ENCODE data around the gene GAS7. TPM values are rescaled to one million over a fixed set of nuclear protein-coding genes. Genes with fewer than 3 reads are reported as not detected.

Gene GAS7
- total RNA-seq, 2 donors from 2014 or later: 10.3 to 144 TPM

- H3K27me3 ChIP-seq (replicated peaks; ENCODE audit: insufficient read depth): no peaks in the 10 kb centered on the region
- TF ChIP-seq POLR2AphosphoS5 (IDR thresholded peaks at IDR 0.05) (no peak), CTCF (IDR thresholded peaks at IDR 0.05) (no peak), POLR2A (IDR thresholded peaks at IDR 0.05) (no peak)
- no peak overlapping the region for H3K4me3 ChIP-seq
- intact Hi-C loops (cut with DNase I): no loop called here
- no peak for DNase-seq (ENCODE audit: low spot score)
- no peaks in the 10 kb centered on the region for H3K36me3 ChIP-seq
- no peak overlapping the region for H3K27ac ChIP-seq
- H3K4me1 ChIP-seq (replicated peaks): no peaks in the 10 kb centered on the region
- WGBS: 61% methylated on average over 7 of the region's 7 CpGs
- no peaks in the 10 kb centered on the region for H3K9me3 ChIP-seq
Observed at GRCh38 chr17:9860851-9861250, 337.6 kb downstream of the GAS7 start.

Other genes with a start within 250 kb of the GAS7 start
- gene MYH13, start 174.4 kb upstream of the GAS7 start, total RNA-seq: under 1 TPM in 1 of 2 donors, not detected in 1; 0.28 TPM
- gene MYH8, start 223.3 kb upstream of the GAS7 start, total RNA-seq: under 1 TPM; 0.05 to 0.40 TPM

Data from prostate gland (tissue), 2 donors.